K562 (cell line): ENCODE data around the gene SPINK2. TPM values are rescaled to one million over a fixed set of nuclear protein-coding genes. Genes with fewer than 3 reads are reported as not detected.

Experiments
- ATAC-seq: fragments of 200-7000 bp; cut with Tn5 transposase; 3 replicates; pipeline ENCODE4 v1.9.1; 2020; ENCODE audit warnings: moderate library complexity
- BruUV-seq: library from RNA; stranded (reverse); fragments of 400-500 nt; replicated peaks from 2 replicates; lab custom pipeline; 2021; lab: Mats Ljungman, UMichigan
- CTCF ChIA-PET: fragments of 300-600 bp; formaldehyde crosslinking; extraction: SDS; loops from one replicate; lab custom pipeline; 2021; ENCODE audit warnings: low intra/inter-chr PET ratio; lab: Yijun Ruan, JAX
- POLR2A ChIA-PET: fragments of 300-600, 350-650 bp; sonication (Branson Sonifier 250); formaldehyde crosslinking; extraction: SDS; loops from one replicate; lab custom pipeline; 2021; ENCODE audit warnings: antibody characterized with exemption, inconsistent platforms; lab: Yijun Ruan, JAX
- DNase-seq, 4 experiments: peaks; one replicate each; pipeline versions ENCODE4 v3.0.0 to v3.0.0-alpha.2; 2011 to 2018; ENCODE audit warnings: low spot score in 3 of 4, mixed read lengths in 3 of 4; ENCODE audit errors: extremely low read depth in 1 of 4
- FAIRE-seq: peaks from 2 replicates; lab custom pipeline; 2011; peaks lifted over from hg19 to GRCh38; lab: Jason Lieb, UNC
- H2AFZ ChIP-seq: 2 replicates; pipeline ENCODE4 v1.6.0; 2011; ENCODE audit warnings: low read depth, low read length, control low read depth, inconsistent platforms
- H3K27ac ChIP-seq: fragments of 200-600 bp; 3 replicates; pipeline ENCODE4 v1.8.0; 2011; ENCODE audit warnings: low read depth, mild to moderate bottlenecking, control low read depth, inconsistent platforms, low read length, moderate library complexity, mixed read lengths; ENCODE audit errors: extremely low read depth
- H3K27me3 ChIP-seq, 2 experiments: fragments of 300-600 bp in 1 of 2; 2 replicates in 1 of 2; 3 replicates in 1 of 2; pipeline versions ENCODE4 v1.6.0 to v1.8.0; 2011; ENCODE audit warnings: inconsistent platforms in 2 of 2, low read length in 2 of 2, mild to moderate bottlenecking in 1 of 2, mixed read lengths in 1 of 2, moderate library complexity in 1 of 2; ENCODE audit not compliant: control insufficient read depth in 2 of 2, insufficient read depth in 2 of 2
- H3K36me3 ChIP-seq: fragments of 300-600 bp; 3 replicates; pipeline ENCODE4 v1.8.0; 2011; ENCODE audit warnings: mild to moderate bottlenecking, low read length, inconsistent platforms; ENCODE audit not compliant: control insufficient read depth, insufficient read depth
- H3K4me1 ChIP-seq, 2 experiments: fragments of 200-600 bp in 1 of 2; replicated peaks in 1 of 2; 2 replicates in 1 of 2; 3 replicates in 1 of 2; pipeline versions ENCODE4 v1.5.1 to v1.8.0; 2011; ENCODE audit warnings: inconsistent platforms in 2 of 2, low read length in 2 of 2, mild to moderate bottlenecking in 1 of 2, mixed read lengths in 1 of 2, moderate library complexity in 1 of 2; ENCODE audit not compliant: control insufficient read depth in 2 of 2, insufficient read depth in 2 of 2
- H3K4me2 ChIP-seq: 2 replicates; pipeline ENCODE4 v1.6.1; 2011; ENCODE audit warnings: low read length, control low read depth, inconsistent platforms, mixed read lengths; ENCODE audit not compliant: insufficient read depth
- H3K4me3 ChIP-seq: fragments of 200-600 bp; sonication (generic), shearing (Covaris generic); 2 replicates; pipeline ENCODE4 v1.5.1; 2016; ENCODE audit warnings: control low read depth, inconsistent platforms
- H3K79me2 ChIP-seq: fragments of 200-600 bp; 3 replicates; pipeline ENCODE4 v1.8.0; 2011; ENCODE audit warnings: low read length, inconsistent platforms; ENCODE audit not compliant: control insufficient read depth, insufficient read depth
- H3K9ac ChIP-seq, 2 experiments: 2 replicates each; pipeline versions ENCODE4 v1.6.0 to v1.6.1; 2011; ENCODE audit warnings: low read depth in 2 of 2, low read length in 2 of 2, control low read depth in 1 of 2, inconsistent platforms in 1 of 2, mild to moderate bottlenecking in 1 of 2, mixed read lengths in 1 of 2; ENCODE audit not compliant: insufficient read depth in 1 of 2
- H3K9me1 ChIP-seq: one replicate; pipeline ENCODE4 v1.6.0; 2011; ENCODE audit warnings: inconsistent platforms, mild to moderate bottlenecking, low read length, moderate library complexity; ENCODE audit not compliant: control insufficient read depth, insufficient read depth
- H3K9me3 ChIP-seq: replicated peaks from 2 replicates; pipeline ENCODE4 v1.5.1; 2011; ENCODE audit warnings: low read depth, low read length, inconsistent platforms; ENCODE audit not compliant: control insufficient read depth, insufficient read depth
- H4K20me1 ChIP-seq: replicated peaks from 2 replicates; pipeline ENCODE4 v1.6.1; 2011; ENCODE audit warnings: low read length, inconsistent platforms, mixed read lengths; ENCODE audit not compliant: control insufficient read depth, insufficient read depth
- CAMTA2 ChIP-seq: fragments of 250-450 bp; sonication (Bioruptor Pico); conservative IDR thresholded peaks from 2 replicates; pipeline ENCODE4 v1.5.1; 2022
- CUX1 ChIP-seq: fragments of 200-800 bp; sonication (Bioruptor generic); IDR thresholded peaks from 2 replicates; pipeline ENCODE4 v1.6.1; 2016; ENCODE audit warnings: missing genetic modification characterization, missing compliant biosample characterization
- DIDO1 ChIP-seq: fragments of 450-650 bp; IDR thresholded peaks from 2 replicates; pipeline ENCODE4 v1.6.1; 2016; ENCODE audit warnings: low read depth, missing biosample characterization, missing genetic modification characterization
- GTF2A2 ChIP-seq: IDR thresholded peaks from 2 replicates; pipeline ENCODE4 v1.6.1; 2016; ENCODE audit warnings: mild to moderate bottlenecking, missing genetic modification characterization, missing compliant biosample characterization
- MAFK ChIP-seq: IDR thresholded peaks from 2 replicates; pipeline ENCODE4 v1.6.1; 2011; ENCODE audit warnings: low read length, improper control_type of control experiment
- NCOR1 ChIP-seq: fragments of 450-650 bp; IDR thresholded peaks from 2 replicates; pipeline ENCODE4 v1.6.1; 2016; ENCODE audit warnings: mild to moderate bottlenecking, moderate library complexity
- NR3C1 ChIP-seq: sonication (generic); formaldehyde crosslinking; IDR thresholded peaks from 2 replicates; pipeline ENCODE4 v1.8.1; 2022; ENCODE audit warnings: missing genetic modification reagents
- SLC30A9 ChIP-seq: fragments of 250-450 bp; sonication (Bioruptor Pico); IDR thresholded peaks from 2 replicates; pipeline ENCODE4 v1.8.0; 2022; ENCODE audit warnings: mild to moderate bottlenecking, moderate library complexity
- SNAPC5 ChIP-seq: fragments of 250-450 bp; sonication (Bioruptor Pico); IDR thresholded peaks from 2 replicates; pipeline ENCODE4 v1.8.0; 2021; ENCODE audit warnings: moderate library complexity, mild to moderate bottlenecking, inconsistent platforms
- SRSF7 ChIP-seq: fragments of 200-400 bp; formaldehyde crosslinking; optimal IDR thresholded peaks from 2 replicates; pipeline ENCODE3; 2017; ENCODE audit warnings: mild to moderate bottlenecking, low read depth, low read length
- in situ Hi-C: fragments of 300-500 bp; cut with MboI; formaldehyde crosslinking; loops from 4 replicates; pipeline ENCODE4 v1.15.0; 2018; ENCODE audit warnings: inconsistent platforms, mixed read lengths
- intact Hi-C: fragments of 100-400 bp; cut with micrococcal nuclease; formaldehyde crosslinking; loops from 2 replicates; pipeline ENCODE4 v1.14.2; 2022
- polyA plus RNA-seq, 8 experiments: library from polyadenylated mRNA; depleted of rRNA in 4 of 8; stranded (reverse) in 5 of 8; unstranded in 3 of 8; fragments of >200 nt; fragmentation: Nextera tagmentation in 2 of 8; fragmentation: Illumina TruSeq in 1 of 8; extraction: Ambion mirVana in 2 of 8; extraction: Trizol in 1 of 8; gene quantifications; 2 replicates each; pipeline versions ENCODE4 v1.2.1 to v1.2.3, GENCODE V29; 2011 to 2014; ENCODE audit warnings: inconsistent platforms in 1 of 8, missing spikeins in 1 of 8
- total RNA-seq, 7 experiments: library from RNA; depleted of rRNA in 6 of 7; stranded (reverse); fragments of >200 nt in 6 of 7; fragmentation: Illumina TruSeq in 2 of 7; extraction: Trizol in 2 of 7; gene quantifications; 2 replicates each; pipeline versions ENCODE4 v1.2.1 to v1.2.3, GENCODE V29; 2011 to 2021; ENCODE audit warnings: low replicate concordance in 1 of 7
- TF ChIP-seq, protein P1 (sequence below): IDR thresholded peaks from 2 replicates; pipeline ENCODE4 v1.6.1; 2016; ENCODE audit warnings: missing genetic modification characterization, missing compliant biosample characterization
- TF ChIP-seq, protein P2 (sequence below), 3 experiments: fragments of 200-800 bp in 1 of 3; sonication (Bioruptor generic) in 1 of 3; sonication (generic) in 1 of 3; formaldehyde crosslinking in 1 of 3; IDR thresholded peaks; 2 replicates each; pipeline versions ENCODE4 v1.6.1 to v1.8.0; 2016 to 2022; ENCODE audit warnings: mild to moderate bottlenecking in 2 of 3, missing compliant biosample characterization in 2 of 3, missing genetic modification characterization in 2 of 3, missing genetic modification reagents in 1 of 3
- TF ChIP-seq, protein P3 (sequence below): fragments of 250-450 bp; sonication (Bioruptor Pico); IDR thresholded peaks from 2 replicates; pipeline ENCODE4 v1.5.0; 2022; ENCODE audit warnings: mild to moderate bottlenecking

The SPINK2 gene
- total and polyA plus RNA-seq, 9 of the 15 experiments (the other 6 are each of a cell fraction or from before 2014, with no cell fraction given): not detected

- intact Hi-C loops: no loop called here
- Histone ChIP-seq H3K79me2 (no peaks in the 10 kb centered on the region), H3K36me3 (no peaks in the 10 kb centered on the region), H3K9me1 (no peaks in the 10 kb centered on the region), H2AFZ (no peak overlapping the region), H3K9ac (no peak overlapping the region), H3K4me2 (no peak overlapping the region), H3K4me3 (no peak overlapping the region), H3K27ac (no peak overlapping the region), H4K20me1 (no peaks in the 10 kb centered on the region), H3K27me3 (peaks cover 3 to 24% of the 10 kb centered on the region in 2 experiments; a peak in 4 of 5 replicates), H3K9me3 (no peaks in the 10 kb centered on the region), H3K4me1 (no peaks in the 10 kb centered on the region)
- BruUV-seq: no TSS peak
- in situ Hi-C loops: no loop called here
- ATAC-seq (no peak), DNase-seq (no peak), FAIRE-seq (no peak)
- POLR2A ChIA-PET: interaction anchor here (1.4 kb wide), 1 partner anchor 12 kb away, joined by 3 read pairs; no protein-coding TSS in a partner anchor
- CTCF ChIA-PET: no interaction called here
- TF ChIP-seq SLC30A9 (CRISPR knock-in tag) (no peak), DIDO1 (tag) (no peak), CUX1 (no peak), NR3C1 (CRISPR knock-in tag) (no peak), MAFK (no peak), NCOR1 (no peak), GTF2A2 (tag) (no peak), CAMTA2 (CRISPR knock-in tag) (no peak), SRSF7 (no peak), SNAPC5 (CRISPR knock-in tag) (no peak)
- TF ChIP-seq, protein P1, sequence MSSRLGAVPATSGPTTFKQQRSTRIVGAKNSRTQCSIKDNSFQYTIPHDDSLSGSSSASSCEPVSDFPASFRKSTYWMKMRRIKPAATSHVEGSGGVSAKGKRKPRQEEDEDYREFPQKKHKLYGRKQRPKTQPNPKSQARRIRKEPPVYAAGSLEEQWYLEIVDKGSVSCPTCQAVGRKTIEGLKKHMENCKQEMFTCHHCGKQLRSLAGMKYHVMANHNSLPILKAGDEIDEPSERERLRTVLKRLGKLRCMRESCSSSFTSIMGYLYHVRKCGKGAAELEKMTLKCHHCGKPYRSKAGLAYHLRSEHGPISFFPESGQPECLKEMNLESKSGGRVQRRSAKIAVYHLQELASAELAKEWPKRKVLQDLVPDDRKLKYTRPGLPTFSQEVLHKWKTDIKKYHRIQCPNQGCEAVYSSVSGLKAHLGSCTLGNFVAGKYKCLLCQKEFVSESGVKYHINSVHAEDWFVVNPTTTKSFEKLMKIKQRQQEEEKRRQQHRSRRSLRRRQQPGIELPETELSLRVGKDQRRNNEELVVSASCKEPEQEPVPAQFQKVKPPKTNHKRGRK (tag): no peak
- TF ChIP-seq, protein P2, sequence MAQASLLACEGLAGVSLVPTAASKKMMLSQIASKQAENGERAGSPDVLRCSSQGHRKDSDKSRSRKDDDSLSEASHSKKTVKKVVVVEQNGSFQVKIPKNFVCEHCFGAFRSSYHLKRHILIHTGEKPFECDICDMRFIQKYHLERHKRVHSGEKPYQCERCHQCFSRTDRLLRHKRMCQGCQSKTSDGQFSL (CRISPR knock-in tag; IDR thresholded peaks at IDR 0.05): no peak
- TF ChIP-seq, protein P2 (tag; IDR thresholded peaks at IDR 0.05): no peak
- TF ChIP-seq, protein P3, sequence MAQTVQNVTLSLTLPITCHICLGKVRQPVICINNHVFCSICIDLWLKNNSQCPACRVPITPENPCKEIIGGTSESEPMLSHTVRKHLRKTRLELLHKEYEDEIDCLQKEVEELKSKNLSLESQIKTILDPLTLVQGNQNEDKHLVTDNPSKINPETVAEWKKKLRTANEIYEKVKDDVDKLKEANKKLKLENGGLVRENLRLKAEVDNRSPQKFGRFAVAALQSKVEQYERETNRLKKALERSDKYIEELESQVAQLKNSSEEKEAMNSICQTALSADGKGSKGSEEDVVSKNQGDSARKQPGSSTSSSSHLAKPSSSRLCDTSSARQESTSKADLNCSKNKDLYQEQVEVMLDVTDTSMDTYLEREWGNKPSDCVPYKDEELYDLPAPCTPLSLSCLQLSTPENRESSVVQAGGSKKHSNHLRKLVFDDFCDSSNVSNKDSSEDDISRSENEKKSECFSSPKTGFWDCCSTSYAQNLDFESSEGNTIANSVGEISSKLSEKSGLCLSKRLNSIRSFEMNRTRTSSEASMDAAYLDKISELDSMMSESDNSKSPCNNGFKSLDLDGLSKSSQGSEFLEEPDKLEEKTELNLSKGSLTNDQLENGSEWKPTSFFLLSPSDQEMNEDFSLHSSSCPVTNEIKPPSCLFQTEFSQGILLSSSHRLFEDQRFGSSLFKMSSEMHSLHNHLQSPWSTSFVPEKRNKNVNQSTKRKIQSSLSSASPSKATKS: no peak
These were observed 53.9 kb downstream of the SPINK2 start for GRCh38 chr4:56767567-56767966.
